Prostate gland (tissue), 2 donors: ENCODE results near the gene FAM184A. TPM values are rescaled to one million over a fixed set of nuclear protein-coding genes. Genes with fewer than 3 reads are reported as not detected.

Source experiments
- DNase-seq: peaks from one replicate; pipeline ENCODE4 v3.0.0-alpha.2; 2019; ENCODE audit warnings: low spot score
- H3K27ac ChIP-seq, 2 donors: fragments of 200-600 bp; sonication (generic); 2 replicates each; pipeline ENCODE4 v1.5.1; 2017 to 2019
- H3K27me3 ChIP-seq: fragments of 200-600 bp; sonication (generic); replicated peaks from 2 replicates; pipeline ENCODE4 v1.5.1; 2019; ENCODE audit not compliant: insufficient read depth
- H3K36me3 ChIP-seq, 2 donors: fragments of 200-600 bp; sonication (generic); 1 replicate in 1 of 2; 2 replicates in 1 of 2; pipeline versions ENCODE4 v1.5.1 to v1.8.1; 2017 to 2019
- H3K4me1 ChIP-seq: fragments of 200-600 bp; sonication (generic); replicated peaks from 2 replicates; pipeline ENCODE4 v1.5.1; 2019
- H3K4me3 ChIP-seq, 2 donors: fragments of 200-600 bp; sonication (generic); 2 replicates each; pipeline ENCODE4 v1.5.1; 2017 to 2019
- H3K9me3 ChIP-seq: fragments of 200-600 bp; sonication (generic); 2 replicates; pipeline ENCODE4 v1.5.1; 2017
- CTCF ChIP-seq, 4 experiments: fragments of 200-600 bp in 2 of 4; fragments of 450-650 bp in 2 of 4; sonication (generic) in 2 of 4; IDR thresholded peaks; 1 replicate in 3 of 4; 2 replicates in 1 of 4; pipeline ENCODE4 v1.5.1; 2016 to 2019; ENCODE audit warnings: antibody characterized with exemption in 4 of 4, mild to moderate bottlenecking in 2 of 4, moderate library complexity in 2 of 4
- POLR2A ChIP-seq: fragments of 450-650 bp; IDR thresholded peaks from one replicate; pipeline ENCODE4 v1.6.1; 2016; ENCODE audit warnings: antibody characterized with exemption, mild to moderate bottlenecking
- POLR2AphosphoS5 ChIP-seq: sonication (generic); formaldehyde crosslinking; IDR thresholded peaks from one replicate; pipeline ENCODE4 v1.6.1; 2017; ENCODE audit warnings: antibody characterized with exemption
- WGBS: methylation state at CpG from one replicate; pipeline ENCODE4 v1.1.5; 2018; 5-methylcytosine and 5-hydroxymethylcytosine counted together
- intact Hi-C: fragments of 100-400 bp; cut with DNase I; formaldehyde crosslinking; loops from one replicate; pipeline ENCODE4 v1.14.2; 2022
- total RNA-seq, 2 donors: library from RNA; depleted of rRNA; stranded (reverse); fragments of >200 nt; gene quantifications; one replicate each; pipeline ENCODE4 v1.1.0, GENCODE V29; 2016

Gene FAM184A
- total RNA-seq, 2 donors from 2014 or later: 3.6 to 7.6 TPM

- no peaks in the 10 kb centered on the region for H3K4me1 ChIP-seq
- no peak for DNase-seq
- TF ChIP-seq POLR2A (no peak), CTCF (IDR thresholded peaks at IDR 0.05) (peak in 1 of 4 experiments; percentile 26)
- no peaks in the 10 kb centered on the region for H3K36me3 ChIP-seq
- no peaks in the 10 kb centered on the region for H3K9me3 ChIP-seq
- H3K27me3 ChIP-seq: no peaks in the 10 kb centered on the region
- H3K27ac ChIP-seq: no peak overlapping the region
- intact Hi-C loops: no loop called here
- no peak overlapping the region for H3K4me3 ChIP-seq
Observed at GRCh38 chr6:118963003-118963402, 115.5 kb downstream of the FAM184A start.

GRCh38 chr6:118959903-118960302 is 118.6 kb downstream of the FAM184A start:
- H3K9me3 ChIP-seq: no peaks in the 10 kb centered on the region
- no peaks in the 10 kb centered on the region for H3K27me3 ChIP-seq
- H3K4me3 ChIP-seq: no peak overlapping the region
- 72% methylated on average over 4 of the region's 4 CpGs for WGBS
- intact Hi-C loops: no loop called here
- H3K4me1 ChIP-seq: no peaks in the 10 kb centered on the region
- no peaks in the 10 kb centered on the region for H3K36me3 ChIP-seq
- DNase-seq: no peak
- H3K27ac ChIP-seq: no peak overlapping the region
- TF ChIP-seq POLR2AphosphoS5 (no peak), CTCF (IDR thresholded peaks at IDR 0.05) (no peak), POLR2A (no peak)

GRCh38 chr6:118953391-118953790 is 125.1 kb downstream of the FAM184A start:
- Histone ChIP-seq H3K4me1 (no peaks in the 10 kb centered on the region), H3K27me3 (no peaks in the 10 kb centered on the region), H3K36me3 (no peaks in the 10 kb centered on the region), H3K9me3 (no peaks in the 10 kb centered on the region), H3K4me3 (no peak overlapping the region), H3K27ac (no peak overlapping the region)
- intact Hi-C loops: no loop called here
- WGBS: 72% methylated on average over 2 of the region's 2 CpGs
- no peak for DNase-seq
- no peak for TF ChIP-seq POLR2A
- no peak for TF ChIP-seq POLR2AphosphoS5
- TF ChIP-seq CTCF (IDR thresholded peaks at IDR 0.05): no peak

- intact Hi-C loops: no loop called here
- TF ChIP-seq CTCF (IDR thresholded peaks at IDR 0.05) (no peak), POLR2AphosphoS5 (no peak), POLR2A (no peak)
- Histone ChIP-seq H3K36me3 (no peaks in the 10 kb centered on the region), H3K27me3 (no peaks in the 10 kb centered on the region), H3K4me3 (no peak overlapping the region), H3K9me3 (no peaks in the 10 kb centered on the region), H3K27ac (no peak overlapping the region), H3K4me1 (no peaks in the 10 kb centered on the region)
- DNase-seq: no peak
- WGBS: 96% methylated on average over 2 of the region's 2 CpGs
Observed at GRCh38 chr6:118952683-118953082, 125.8 kb downstream of the FAM184A start.

- DNase-seq: no peak
- intact Hi-C loops: no loop called here
- H3K9me3 ChIP-seq: no peaks in the 10 kb centered on the region
- no peaks in the 10 kb centered on the region for H3K27me3 ChIP-seq
- no peaks in the 10 kb centered on the region for H3K36me3 ChIP-seq
- H3K4me1 ChIP-seq: no peaks in the 10 kb centered on the region
- H3K4me3 ChIP-seq: no peak overlapping the region
- TF ChIP-seq CTCF (IDR thresholded peaks at IDR 0.05) (no peak), POLR2A (no peak), POLR2AphosphoS5 (no peak)
- H3K27ac ChIP-seq: no peak overlapping the region
Observed at GRCh38 chr6:118945217-118945616, 133.2 kb downstream of the FAM184A start.
